Mesothelial cell of epicardium (in vitro differentiated cells): ENCODE data around the gene COTL1. TPM values are rescaled to one million over a fixed set of nuclear protein-coding genes. Genes with fewer than 3 reads are reported as not detected.
A peak's percentile ranks its signal among the peaks of the same experiment; 100 is the strongest.
"Not testable (repeated sequence)": the region's sequence is repeated elsewhere in the genome, so short reads cannot be mapped to it uniquely, and the experiment has no call there.

Source experiments
- DNase-seq, 2 experiments: peaks; one replicate each; pipeline ENCODE4 v3.0.0; 2021; ENCODE audit warnings: low spot score in 2 of 2; ENCODE audit not compliant: unreplicated experiment in 2 of 2
- H3K27ac Mint-ChIP-seq: 2 replicates; pipeline ENCODE4 v1.8.0; 2021; ENCODE audit warnings: mixed read lengths
- H3K27me3 Mint-ChIP-seq: 2 replicates; pipeline ENCODE4 v1.8.0; 2021; ENCODE audit warnings: low read depth, mixed read lengths
- H3K36me3 Mint-ChIP-seq: 2 replicates; pipeline ENCODE4 v1.8.0; 2021; ENCODE audit warnings: mixed read lengths
- H3K4me1 Mint-ChIP-seq: 2 replicates; pipeline ENCODE4 v1.8.0; 2021; ENCODE audit warnings: mixed read lengths
- H3K4me3 Mint-ChIP-seq: 2 replicates; pipeline ENCODE4 v1.8.0; 2021; ENCODE audit warnings: mild to moderate bottlenecking, moderate library complexity, mixed read lengths
- H3K9me3 Mint-ChIP-seq: 2 replicates; pipeline ENCODE4 v1.8.0; 2021; ENCODE audit warnings: mixed read lengths
- CTCF ChIP-seq: fragments of 200-600 bp; sonication (generic); IDR thresholded peaks from one replicate; pipeline ENCODE4 v1.5.0; 2021; ENCODE audit warnings: antibody characterized with exemption; ENCODE audit not compliant: unreplicated experiment
- total RNA-seq: library from RNA; stranded (reverse); gene quantifications from 3 replicates; pipeline ENCODE4 v1.2.1, GENCODE V29; 2021

COTL1 gene
- total RNA-seq, 1 donor from 2014 or later, result 116 TPM

DNA sequence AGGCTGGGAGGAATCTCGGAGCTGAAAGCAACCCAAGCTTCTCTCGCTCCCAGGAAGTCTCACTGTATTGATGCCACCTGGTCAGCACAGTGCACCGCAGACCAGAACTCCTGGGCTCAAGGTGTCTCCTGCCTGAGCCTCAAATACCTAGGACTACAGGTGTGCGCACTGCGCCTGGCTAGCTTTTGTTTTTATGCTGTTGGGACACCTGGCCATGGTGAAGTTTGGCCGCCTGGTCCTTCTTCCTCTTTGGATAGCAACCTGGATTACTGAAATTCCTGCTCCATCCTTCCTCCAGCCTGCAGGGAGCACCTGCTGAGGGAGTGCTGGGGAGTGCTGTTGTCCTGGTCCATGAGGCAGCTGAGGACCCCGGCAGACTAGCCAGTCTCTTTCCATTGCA, 56.6 kb downstream of the COTL1 start:
- DNase-seq, result no peak
- peaks cover 5% of the 10 kb centered on the region for H3K4me1 Mint-ChIP-seq
- H3K27ac Mint-ChIP-seq, result no peak overlapping the region
- H3K9me3 Mint-ChIP-seq, result no peaks in the 10 kb centered on the region
- H3K36me3 Mint-ChIP-seq, result peaks cover 12% of the 10 kb centered on the region
- TF ChIP-seq CTCF, result no peak
- H3K4me3 Mint-ChIP-seq, result no peak overlapping the region
- no peaks in the 10 kb centered on the region for H3K27me3 Mint-ChIP-seq

- no peak for TF ChIP-seq CTCF
- DNase-seq, result no peak
- Mint-ChIP-seq H3K4me1 (peaks cover 16% of the 10 kb centered on the region), H3K4me3 (no peak overlapping the region), H3K27ac (no peak overlapping the region), H3K9me3 (no peaks in the 10 kb centered on the region), H3K27me3 (no peaks in the 10 kb centered on the region), H3K36me3 (peaks cover 7% of the 10 kb centered on the region)
Measured at GRCh38 chr16:84560269-84560668, 57.6 kb downstream of the COTL1 start.

DNA sequence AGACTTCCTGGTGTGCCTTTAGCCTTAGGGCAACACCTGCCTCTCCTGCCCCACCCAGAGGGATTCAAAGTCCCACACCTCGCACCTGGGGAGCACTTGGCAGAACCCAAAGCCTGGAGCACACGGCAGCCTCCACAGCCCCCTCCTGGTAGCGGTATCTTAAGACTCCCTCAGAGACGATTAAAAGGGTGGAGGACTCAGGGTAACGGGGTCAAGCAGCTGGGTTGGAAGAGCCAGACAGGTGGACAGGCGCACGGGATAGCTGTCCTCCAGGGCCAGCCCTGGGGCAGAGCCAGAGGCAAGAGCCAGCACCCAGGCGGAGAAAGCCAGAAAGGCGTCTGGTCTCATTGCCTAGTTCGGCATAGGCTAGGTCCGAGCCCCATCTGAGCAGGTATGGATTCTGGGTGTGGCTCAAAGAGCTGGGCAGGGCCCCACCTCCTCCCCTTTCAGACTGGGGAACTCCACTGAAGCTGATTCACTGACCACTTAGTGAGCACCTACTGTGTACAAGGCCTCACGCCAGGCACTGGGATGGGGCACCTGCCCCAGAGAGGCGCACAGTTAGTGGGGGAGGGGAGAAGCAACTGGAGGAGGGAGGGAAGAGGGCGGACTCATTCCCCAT, 58.5 kb downstream of the COTL1 start:
- DNase-seq, result no peak
- Mint-ChIP-seq H3K27ac (no peak overlapping the region), H3K4me3 (no peak overlapping the region), H3K9me3 (no peaks in the 10 kb centered on the region), H3K27me3 (no peaks in the 10 kb centered on the region), H3K4me1 (peaks cover 16% of the 10 kb centered on the region), H3K36me3 (peaks cover 6% of the 10 kb centered on the region)
- no peak for TF ChIP-seq CTCF

DNA sequence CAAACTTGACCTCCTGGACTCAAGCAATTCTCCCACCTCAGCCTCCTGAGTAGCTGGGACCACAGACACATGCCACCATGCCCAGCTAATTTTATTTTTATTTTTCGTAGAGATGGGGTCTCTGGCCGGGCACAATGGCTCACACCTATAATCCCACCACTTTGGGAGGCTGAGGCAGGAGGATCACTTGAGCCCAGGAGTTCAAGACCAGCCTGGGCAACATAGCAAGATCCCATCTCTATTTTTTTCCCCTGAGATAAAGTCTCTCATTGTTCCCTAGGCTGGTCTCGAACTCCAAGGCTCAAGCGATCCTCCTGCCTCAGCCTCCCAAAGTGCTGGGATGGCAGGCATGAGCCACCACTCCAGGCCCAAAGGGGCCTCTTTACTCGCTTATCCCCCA, 59.0 kb downstream of the COTL1 start:
- H3K36me3 Mint-ChIP-seq, H3K27ac Mint-ChIP-seq, H3K27me3 Mint-ChIP-seq, H3K9me3 Mint-ChIP-seq, H3K4me3 Mint-ChIP-seq, DNase-seq: not testable (repeated sequence)
- peaks cover 18% of the 10 kb centered on the region for H3K4me1 Mint-ChIP-seq

DNA sequence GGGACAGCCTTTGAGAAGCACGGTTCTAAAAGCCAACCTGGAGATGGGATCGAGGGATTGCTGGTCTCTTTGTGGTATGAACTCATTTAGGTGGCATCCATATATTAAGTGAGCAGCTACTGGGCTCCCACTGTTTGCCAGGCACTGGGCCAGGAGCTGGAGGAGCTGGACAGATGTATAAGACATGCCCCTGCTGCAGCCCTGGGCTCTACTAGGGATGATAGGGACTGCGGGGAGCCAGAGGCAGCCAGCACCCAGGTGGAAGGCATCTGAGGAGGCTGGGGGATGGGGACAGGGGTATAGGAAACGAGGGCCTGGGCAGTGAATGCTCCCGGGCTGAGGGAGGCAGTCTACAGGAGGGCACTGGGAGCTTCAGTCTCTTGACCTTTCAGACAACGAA, 60.4 kb downstream of the COTL1 start:
- H3K4me3 Mint-ChIP-seq, result no peak overlapping the region
- no peak overlapping the region for H3K27ac Mint-ChIP-seq
- H3K4me1 Mint-ChIP-seq, result peaks cover 18% of the 10 kb centered on the region
- no peaks in the 10 kb centered on the region for H3K27me3 Mint-ChIP-seq
- DNase-seq, result no peak
- no peaks in the 10 kb centered on the region for H3K36me3 Mint-ChIP-seq
- no peaks in the 10 kb centered on the region for H3K9me3 Mint-ChIP-seq
- no peak for TF ChIP-seq CTCF

DNA sequence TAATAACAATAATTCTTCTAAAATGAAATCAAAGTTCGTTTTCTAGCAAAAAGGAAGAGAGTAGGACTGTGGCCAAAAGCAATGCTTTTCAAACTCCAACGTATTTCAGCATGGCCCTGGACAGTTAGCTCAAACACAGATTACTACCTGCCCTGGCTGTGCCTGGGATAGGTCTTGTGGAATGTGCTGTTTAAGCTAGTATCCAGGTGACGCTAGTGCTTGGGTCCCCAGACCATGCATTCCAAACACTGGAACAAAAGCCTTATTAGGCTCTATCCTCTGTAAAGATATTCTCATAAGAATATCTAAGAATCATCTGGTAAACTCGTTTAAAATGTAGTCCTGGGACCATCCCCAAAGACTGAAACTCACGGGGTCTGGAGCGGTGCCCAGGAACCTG, 60.8 kb downstream of the COTL1 start:
- Mint-ChIP-seq H3K36me3 (no peaks in the 10 kb centered on the region), H3K27me3 (no peaks in the 10 kb centered on the region), H3K4me3 (no peak overlapping the region), H3K27ac (peak overlapping the region; percentile 56), H3K4me1 (peaks cover 22% of the 10 kb centered on the region), H3K9me3 (no peaks in the 10 kb centered on the region)
- no peak for TF ChIP-seq CTCF
- no peak for DNase-seq
